Measurements from ENCODE around the gene NPLOC4.
A peak's percentile ranks its signal among the peaks of the same experiment; 100 is the strongest.

NPLOC4 gene

DNA sequence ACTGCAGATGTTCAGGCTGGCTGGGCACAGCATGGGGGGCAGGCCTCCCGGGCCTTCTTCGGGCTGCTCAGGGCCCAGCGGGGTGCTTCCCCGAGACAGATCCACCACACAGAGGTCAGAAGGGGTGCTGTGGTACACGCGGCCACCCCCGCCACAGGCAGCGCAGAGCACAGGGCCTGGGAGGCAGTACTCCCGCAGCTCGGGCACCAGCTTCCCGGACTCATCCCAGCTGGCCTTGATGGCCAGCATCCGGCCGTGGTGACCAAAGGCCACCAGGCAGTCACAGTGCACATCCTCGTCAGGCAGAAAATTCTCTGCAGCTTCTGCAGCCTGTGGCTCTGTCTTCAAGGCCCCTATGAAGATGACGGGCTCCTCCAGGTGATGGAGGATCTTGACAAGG is 86.6 kb downstream of the NPLOC4 start:
- Histone ChIP-seq H3K27me3 (ENCODE audit: insufficient read depth, low read length, poor library complexity, severe bottlenecking) (no peaks in the 10 kb centered on the region), H3K9ac (ENCODE audit: low read depth, low read length, poor library complexity, severe bottlenecking) (peak overlapping the region; percentile 94), H3K79me2 (ENCODE audit: insufficient read depth, low read length) (peaks cover 33% of the 10 kb centered on the region), H3K9me2 (replicated peaks; ENCODE audit: low read depth, low read length) (no peaks in the 10 kb centered on the region), H3K9me3 (ENCODE audit: insufficient read depth, low read depth, low read length) (no peaks in the 10 kb centered on the region), H3F3A (ENCODE audit: low read depth) (peaks cover 10% of the 10 kb centered on the region; the same call in 1 of the 2 replicates), H3K4me1 (ENCODE audit: insufficient read depth, low read length, poor library complexity, severe bottlenecking) (peaks cover 35% of the 10 kb centered on the region), H4K20me1 (ENCODE audit: insufficient read depth, low read length, poor library complexity, severe bottlenecking) (peaks cover 20% of the 10 kb centered on the region), H3K36me3 (ENCODE audit: insufficient read depth, low read length) (peaks cover 17% of the 10 kb centered on the region; the same call in 1 of the 2 replicates), H3K4me2 (ENCODE audit: low read depth, low read length, poor library complexity, severe bottlenecking) (peak overlapping the region; percentile 83), H2AFZ (ENCODE audit: low read length) (no peak overlapping the region), H3K4me3 (ENCODE audit: low read length, poor library complexity, severe bottlenecking) (peak overlapping the region; percentile 90)
- TF ChIP-seq, protein P1, sequence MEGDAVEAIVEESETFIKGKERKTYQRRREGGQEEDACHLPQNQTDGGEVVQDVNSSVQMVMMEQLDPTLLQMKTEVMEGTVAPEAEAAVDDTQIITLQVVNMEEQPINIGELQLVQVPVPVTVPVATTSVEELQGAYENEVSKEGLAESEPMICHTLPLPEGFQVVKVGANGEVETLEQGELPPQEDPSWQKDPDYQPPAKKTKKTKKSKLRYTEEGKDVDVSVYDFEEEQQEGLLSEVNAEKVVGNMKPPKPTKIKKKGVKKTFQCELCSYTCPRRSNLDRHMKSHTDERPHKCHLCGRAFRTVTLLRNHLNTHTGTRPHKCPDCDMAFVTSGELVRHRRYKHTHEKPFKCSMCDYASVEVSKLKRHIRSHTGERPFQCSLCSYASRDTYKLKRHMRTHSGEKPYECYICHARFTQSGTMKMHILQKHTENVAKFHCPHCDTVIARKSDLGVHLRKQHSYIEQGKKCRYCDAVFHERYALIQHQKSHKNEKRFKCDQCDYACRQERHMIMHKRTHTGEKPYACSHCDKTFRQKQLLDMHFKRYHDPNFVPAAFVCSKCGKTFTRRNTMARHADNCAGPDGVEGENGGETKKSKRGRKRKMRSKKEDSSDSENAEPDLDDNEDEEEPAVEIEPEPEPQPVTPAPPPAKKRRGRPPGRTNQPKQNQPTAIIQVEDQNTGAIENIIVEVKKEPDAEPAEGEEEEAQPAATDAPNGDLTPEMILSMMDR (conservative IDR thresholded peaks at IDR 0.05; ENCODE audit: low read length), result no peak
- no peak for TF ChIP-seq EZH2phosphoT487 (IDR thresholded peaks at IDR 0.05; ENCODE audit: borderline replicate concordance)

DNA sequence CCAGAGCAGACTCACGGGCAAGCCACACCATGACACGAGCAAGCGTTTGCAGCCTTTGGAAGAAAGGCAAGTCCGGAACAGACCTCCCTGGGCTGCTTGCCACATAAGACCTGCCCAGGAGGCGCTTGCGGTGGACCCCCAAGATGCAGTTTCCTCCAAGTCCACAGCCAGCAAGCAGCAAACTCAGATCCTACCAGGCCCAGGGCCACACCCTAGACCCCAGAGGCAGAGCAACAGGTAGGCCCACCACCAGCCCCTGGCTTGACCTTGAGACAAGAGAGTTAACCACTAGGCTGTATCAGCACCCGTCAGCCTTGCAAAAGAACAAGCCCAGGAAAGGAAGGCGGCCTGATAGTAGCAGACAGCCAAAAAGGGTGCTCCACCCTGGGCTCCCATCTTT is 87.1 kb downstream of the NPLOC4 start:
- Histone ChIP-seq H3K4me3 (ENCODE audit: low read length, poor library complexity, severe bottlenecking) (peak overlapping the region; percentile 90), H4K20me1 (ENCODE audit: insufficient read depth, low read length, poor library complexity, severe bottlenecking) (peaks cover 20% of the 10 kb centered on the region), H3F3A (ENCODE audit: low read depth) (peaks cover 10% of the 10 kb centered on the region; the same call in 1 of the 2 replicates), H3K27me3 (ENCODE audit: insufficient read depth, low read length, poor library complexity, severe bottlenecking) (no peaks in the 10 kb centered on the region), H2AFZ (ENCODE audit: low read length) (no peak overlapping the region), H3K4me1 (ENCODE audit: insufficient read depth, low read length, poor library complexity, severe bottlenecking) (peaks cover 35% of the 10 kb centered on the region), H3K9ac (ENCODE audit: low read depth, low read length, poor library complexity, severe bottlenecking) (peak overlapping the region; percentile 3), H3K4me2 (ENCODE audit: low read depth, low read length, poor library complexity, severe bottlenecking) (peak overlapping the region; percentile 83), H3K9me3 (ENCODE audit: insufficient read depth, low read depth, low read length) (no peaks in the 10 kb centered on the region), H3K36me3 (ENCODE audit: insufficient read depth, low read length) (peaks cover 21% of the 10 kb centered on the region; the same call in 1 of the 2 replicates), H3K9me2 (replicated peaks; ENCODE audit: low read depth, low read length) (no peaks in the 10 kb centered on the region), H3K79me2 (ENCODE audit: insufficient read depth, low read length) (peaks cover 33% of the 10 kb centered on the region)
- TF ChIP-seq, protein P1 (conservative IDR thresholded peaks at IDR 0.05; ENCODE audit: low read length), result no peak

DNA sequence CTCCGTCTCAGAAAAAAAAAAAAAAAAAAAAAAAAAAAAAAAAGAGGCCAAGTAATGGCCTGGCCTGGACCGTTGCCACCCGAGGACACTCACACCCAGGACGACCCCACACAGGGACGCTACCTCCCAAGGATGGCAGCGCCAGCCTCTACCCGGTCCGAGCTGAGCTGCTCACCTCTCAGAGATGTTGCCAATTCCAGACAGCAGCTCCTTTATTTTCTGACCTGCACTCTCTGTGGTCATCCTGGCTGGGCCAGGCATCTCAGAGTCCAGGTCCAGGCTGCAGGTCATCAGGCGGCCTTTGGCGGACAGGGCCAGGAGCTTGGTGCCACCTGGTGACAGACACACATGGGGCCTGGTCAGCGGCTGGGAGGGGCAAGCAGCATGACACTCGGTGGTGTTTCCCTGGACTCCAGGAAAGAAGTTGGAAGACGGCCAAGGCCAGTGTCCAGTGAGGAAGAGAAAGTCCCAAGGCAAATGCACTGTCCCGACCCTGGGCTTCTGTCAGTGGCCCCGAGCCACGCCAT is 87.8 kb downstream of the NPLOC4 start:
- Histone ChIP-seq H2AFZ (ENCODE audit: low read length) (no peak overlapping the region), H3K4me1 (ENCODE audit: insufficient read depth, low read length, poor library complexity, severe bottlenecking) (peaks cover 31% of the 10 kb centered on the region), H3K9ac (ENCODE audit: low read depth, low read length, poor library complexity, severe bottlenecking) (no peak overlapping the region), H3F3A (ENCODE audit: low read depth) (peaks cover 10% of the 10 kb centered on the region; the same call in 1 of the 2 replicates), H3K9me3 (ENCODE audit: insufficient read depth, low read depth, low read length) (no peaks in the 10 kb centered on the region), H3K36me3 (ENCODE audit: insufficient read depth, low read length) (peaks cover 24% of the 10 kb centered on the region; the same call in 1 of the 2 replicates), H4K20me1 (ENCODE audit: insufficient read depth, low read length, poor library complexity, severe bottlenecking) (peaks cover 20% of the 10 kb centered on the region), H3K79me2 (ENCODE audit: insufficient read depth, low read length) (peaks cover 33% of the 10 kb centered on the region), H3K4me3 (ENCODE audit: low read length, poor library complexity, severe bottlenecking) (no peak overlapping the region), H3K4me2 (ENCODE audit: low read depth, low read length, poor library complexity, severe bottlenecking) (peak overlapping the region; percentile 83), H3K9me2 (replicated peaks; ENCODE audit: low read depth, low read length) (no peaks in the 10 kb centered on the region), H3K27me3 (ENCODE audit: insufficient read depth, low read length, poor library complexity, severe bottlenecking) (no peaks in the 10 kb centered on the region)
- TF ChIP-seq, protein P1 (conservative IDR thresholded peaks at IDR 0.05; ENCODE audit: low read length), result no peak
- no peak for TF ChIP-seq EZH2phosphoT487 (IDR thresholded peaks at IDR 0.05; ENCODE audit: borderline replicate concordance)

All from Loucy (cell line).